Activated CD8-positive, alpha-beta memory T cell treated with anti-CD3 and anti-CD28 coated beads, Interleukin-2, amount 50 U/mL, for 24 hours (primary cell): ENCODE data around the gene CHD9.
A peak's percentile ranks its signal among the peaks of the same experiment; 100 is the strongest.

Source experiments
- DNase-seq: peaks from one replicate; pipeline ENCODE4 v3.0.0-alpha.2; 2020; ENCODE audit errors: extremely low read depth

CHD9 gene

DNA sequence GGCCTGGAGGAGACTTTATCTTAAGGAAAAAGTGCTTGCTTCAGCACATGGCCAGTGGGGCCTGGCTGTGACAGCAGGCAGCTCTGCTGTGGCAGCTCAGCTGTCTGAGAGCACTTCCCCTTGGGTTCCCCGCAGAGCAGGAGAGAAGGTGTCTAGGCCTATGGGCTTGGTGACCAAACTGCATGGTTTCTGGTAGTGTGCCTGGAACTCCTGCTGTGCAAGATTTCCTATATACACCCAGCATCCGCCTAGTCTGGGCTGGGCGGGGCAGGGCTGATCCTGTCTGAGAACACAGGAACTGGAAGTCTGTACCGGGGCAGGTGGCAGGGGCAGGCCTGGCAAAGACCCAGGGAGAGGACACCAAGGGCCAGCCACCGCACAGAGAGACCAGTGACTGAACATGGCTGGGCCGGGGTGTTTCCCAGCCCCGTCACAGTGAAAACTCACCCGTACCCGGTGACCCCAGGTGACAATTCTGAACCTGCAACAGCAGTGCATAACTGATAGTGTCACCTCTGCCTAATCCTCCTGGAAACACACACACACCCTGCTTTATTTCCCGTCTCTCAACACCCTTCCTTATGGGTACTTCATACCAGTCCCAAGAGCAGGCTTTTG is 39.3 kb downstream of the CHD9 start:
- DNase-seq = no peak

DNA sequence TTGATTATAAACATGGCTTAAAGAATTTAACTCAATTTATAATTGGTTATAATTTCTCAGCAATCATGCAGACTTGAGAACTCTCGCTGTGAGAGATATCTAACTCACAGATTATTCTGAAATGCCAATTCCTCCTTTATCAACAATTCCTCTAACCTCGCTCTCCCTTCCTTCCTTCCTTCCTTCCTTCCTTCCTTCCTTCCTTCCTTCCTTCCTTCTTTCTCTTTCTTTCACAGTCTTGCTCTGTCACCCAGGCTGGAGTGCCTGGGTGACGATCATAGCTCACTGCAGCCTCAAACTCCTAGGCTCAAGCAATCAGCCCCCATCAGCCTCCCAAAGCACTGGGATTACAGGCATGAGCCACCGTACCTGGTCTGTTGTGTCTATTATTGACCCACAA is 42.4 kb downstream of the CHD9 start:
- DNase-seq = no peak

GRCh38 chr16:53098526-53099317 is 43.9 kb downstream of the CHD9 start:
- DNase-seq = no peak

DNA sequence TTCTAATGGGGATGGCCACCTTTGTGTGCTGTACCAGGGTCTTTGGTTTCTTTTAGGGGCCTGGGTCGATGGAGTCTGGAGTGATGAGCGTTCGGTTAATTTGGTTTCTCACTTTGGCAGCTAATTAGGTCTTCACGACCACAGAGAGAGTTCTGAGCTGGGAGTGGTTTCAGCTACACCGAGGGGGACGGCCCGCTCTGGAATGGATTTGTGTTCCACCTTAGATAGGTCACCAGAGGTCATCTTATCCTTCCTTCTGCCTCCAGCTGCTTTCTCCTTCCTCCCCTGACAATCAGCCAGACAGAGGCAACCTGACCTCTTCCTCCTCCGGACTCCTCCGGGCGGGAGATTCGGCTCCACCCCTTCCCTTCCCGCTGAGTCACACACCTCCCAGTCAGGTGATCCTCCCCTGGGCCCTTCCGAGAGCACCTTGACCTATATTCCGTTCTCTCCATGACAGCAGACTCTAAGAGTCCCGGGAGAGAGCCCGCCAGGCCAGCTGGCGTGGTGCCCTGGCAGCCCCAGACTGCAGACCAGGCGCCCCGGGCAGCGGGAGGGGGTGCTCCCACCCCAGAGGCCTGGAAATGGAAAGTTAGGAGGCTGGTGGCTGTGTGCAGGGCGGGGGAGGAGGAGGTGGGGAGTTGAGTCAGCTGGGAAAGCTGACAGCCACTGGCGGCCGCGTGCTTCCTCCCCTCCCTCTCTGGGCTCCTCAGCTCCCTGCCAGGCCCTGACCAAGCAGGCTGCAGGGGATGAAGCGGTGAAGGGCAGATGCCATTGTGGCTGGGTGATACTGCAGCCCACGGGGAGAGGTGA is 44.7 kb downstream of the CHD9 start:
- DNase-seq = no peak

DNA sequence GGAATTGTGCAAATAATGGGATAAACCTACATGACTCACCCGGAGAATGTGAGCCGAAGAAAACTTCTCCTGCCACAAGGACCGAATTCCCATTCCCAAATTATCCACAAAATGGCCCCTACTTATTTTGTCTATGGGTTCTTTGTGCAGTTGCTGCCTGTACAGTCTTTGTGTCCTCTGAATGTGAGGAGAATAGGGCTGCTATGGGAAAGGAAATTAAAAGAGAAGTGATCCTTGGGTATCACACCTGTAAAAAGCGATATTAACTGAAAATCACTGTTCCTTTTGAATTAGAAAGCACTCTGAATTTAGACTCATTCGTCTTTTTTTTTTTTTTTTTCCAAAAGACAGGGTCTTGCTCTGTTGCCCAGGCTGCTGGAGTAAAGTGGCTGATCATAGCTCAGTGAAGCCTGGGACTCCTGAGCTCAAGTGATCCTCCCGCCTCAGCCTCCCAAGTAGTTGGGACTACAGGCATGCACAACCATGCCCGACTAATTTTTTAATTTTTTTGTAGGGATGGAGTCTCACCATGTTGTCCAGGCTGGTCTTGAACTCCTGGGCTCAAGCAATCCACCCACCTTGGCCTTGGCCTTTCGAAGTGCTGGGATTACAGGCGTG is 45.4 kb downstream of the CHD9 start:
- no peak for DNase-seq

DNA sequence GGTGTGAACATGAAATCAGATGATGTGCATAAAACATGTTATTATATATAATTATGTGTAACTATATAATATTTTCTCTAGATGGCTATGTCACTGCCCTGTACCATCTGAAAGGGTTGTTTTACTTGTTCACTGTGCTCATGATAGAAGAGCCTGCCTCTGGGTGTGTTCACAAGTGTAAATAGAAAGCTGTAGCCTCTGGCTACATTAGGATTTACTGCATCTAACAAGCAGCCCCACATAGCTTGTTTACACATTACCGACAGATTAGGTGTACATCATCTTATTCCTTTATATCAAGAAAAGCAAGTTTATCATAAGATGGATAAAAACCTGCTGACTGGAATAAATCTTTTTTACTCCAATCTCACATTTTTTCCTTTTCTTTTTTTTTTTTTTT is 46.1 kb downstream of the CHD9 start:
- no peak for DNase-seq

DNA sequence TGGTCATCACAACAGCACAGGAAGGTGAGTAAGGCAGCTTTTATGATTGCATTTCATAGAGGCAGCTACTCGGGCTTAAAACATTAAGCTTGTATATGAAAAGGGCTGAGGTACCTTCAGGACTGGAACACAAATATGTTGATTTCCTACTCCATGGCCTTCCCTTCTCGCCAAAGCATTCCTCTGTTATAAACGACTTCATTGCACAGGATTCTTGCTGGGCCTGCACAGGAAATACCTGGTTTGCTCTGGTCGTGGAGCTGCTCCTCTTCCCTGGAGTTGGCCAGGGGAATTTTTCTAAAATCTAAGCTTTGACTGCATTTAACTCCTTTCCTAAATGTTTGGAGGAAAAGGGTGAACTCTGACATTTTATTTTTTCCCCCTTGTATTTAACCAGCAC is 49.0 kb downstream of the CHD9 start:
- DNase-seq = no peak

GRCh38 chr16:53105565-53105964 is 50.8 kb downstream of the CHD9 start:
- DNase-seq = no peak

- no peak for DNase-seq
Observed at GRCh38 chr16:53111078-53111791, 56.4 kb downstream of the CHD9 start.

- no peak for DNase-seq
Observed at GRCh38 chr16:53112015-53112414, 57.2 kb downstream of the CHD9 start.

DNA sequence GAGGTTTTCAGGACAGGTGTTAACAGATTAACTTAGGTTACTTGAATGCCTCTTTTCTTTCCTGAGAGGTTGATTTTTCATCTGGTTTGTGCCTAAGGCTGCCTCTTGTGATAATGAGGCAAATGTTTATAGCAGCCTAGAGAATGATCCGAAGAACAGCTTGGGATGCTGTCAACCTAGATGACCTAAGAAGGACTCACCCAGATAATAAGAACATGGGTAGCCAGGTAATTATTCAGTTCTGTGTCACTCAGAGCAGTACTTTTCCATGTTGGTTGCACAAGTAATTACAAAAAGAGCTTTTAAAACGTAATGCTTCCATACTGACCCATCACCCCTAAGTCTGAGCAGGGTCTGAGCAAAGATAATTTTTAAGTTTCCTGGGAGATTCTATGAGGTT is 60.3 kb downstream of the CHD9 start:
- no peak for DNase-seq

DNA sequence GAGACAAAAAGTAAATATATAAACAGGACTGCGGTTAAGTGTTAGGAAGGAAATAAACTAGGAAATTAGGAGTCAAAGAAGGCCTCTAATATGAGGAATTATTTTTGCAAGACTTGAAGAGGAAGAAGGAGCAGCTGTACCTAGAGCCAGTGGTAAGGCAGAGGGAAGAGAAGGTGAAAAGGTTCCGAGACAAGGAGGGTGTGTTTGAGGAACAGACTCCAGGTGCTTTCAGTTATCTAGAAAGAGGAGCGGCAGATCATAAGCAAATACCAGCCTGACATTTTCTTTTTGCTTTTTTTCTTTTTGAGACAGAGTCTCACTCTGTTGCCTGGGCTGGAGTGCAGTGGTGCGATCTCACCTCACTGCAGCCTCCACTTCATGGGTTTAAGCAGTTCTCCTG is 61.0 kb downstream of the CHD9 start:
- DNase-seq = no peak

GRCh38 chr16:53121043-53121620 is 66.3 kb downstream of the CHD9 start:
- DNase-seq = no peak

- no peak for DNase-seq
Observed at GRCh38 chr16:53121661-53122060, 66.9 kb downstream of the CHD9 start.

DNA sequence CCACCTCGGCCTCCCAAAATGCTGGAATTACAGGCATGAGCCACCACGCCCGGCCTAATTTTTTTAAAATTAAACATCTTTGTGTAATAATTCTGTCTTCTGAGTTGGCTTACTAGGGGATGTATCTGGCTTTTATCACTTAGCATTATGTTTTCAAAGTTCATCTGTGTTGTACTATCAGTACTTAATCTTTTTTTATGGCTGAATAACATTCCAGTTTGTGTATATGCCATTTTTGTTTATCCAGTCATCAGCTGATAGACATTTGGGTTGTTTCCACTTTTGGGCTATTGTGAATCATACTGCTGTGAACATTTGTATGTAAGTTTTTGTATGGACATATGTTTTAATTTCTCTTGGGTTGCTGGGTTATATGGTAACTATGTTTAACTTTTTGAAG is 69.0 kb downstream of the CHD9 start:
- DNase-seq = no peak

GRCh38 chr16:53126390-53126789 is 71.6 kb downstream of the CHD9 start:
- DNase-seq = no peak

DNA sequence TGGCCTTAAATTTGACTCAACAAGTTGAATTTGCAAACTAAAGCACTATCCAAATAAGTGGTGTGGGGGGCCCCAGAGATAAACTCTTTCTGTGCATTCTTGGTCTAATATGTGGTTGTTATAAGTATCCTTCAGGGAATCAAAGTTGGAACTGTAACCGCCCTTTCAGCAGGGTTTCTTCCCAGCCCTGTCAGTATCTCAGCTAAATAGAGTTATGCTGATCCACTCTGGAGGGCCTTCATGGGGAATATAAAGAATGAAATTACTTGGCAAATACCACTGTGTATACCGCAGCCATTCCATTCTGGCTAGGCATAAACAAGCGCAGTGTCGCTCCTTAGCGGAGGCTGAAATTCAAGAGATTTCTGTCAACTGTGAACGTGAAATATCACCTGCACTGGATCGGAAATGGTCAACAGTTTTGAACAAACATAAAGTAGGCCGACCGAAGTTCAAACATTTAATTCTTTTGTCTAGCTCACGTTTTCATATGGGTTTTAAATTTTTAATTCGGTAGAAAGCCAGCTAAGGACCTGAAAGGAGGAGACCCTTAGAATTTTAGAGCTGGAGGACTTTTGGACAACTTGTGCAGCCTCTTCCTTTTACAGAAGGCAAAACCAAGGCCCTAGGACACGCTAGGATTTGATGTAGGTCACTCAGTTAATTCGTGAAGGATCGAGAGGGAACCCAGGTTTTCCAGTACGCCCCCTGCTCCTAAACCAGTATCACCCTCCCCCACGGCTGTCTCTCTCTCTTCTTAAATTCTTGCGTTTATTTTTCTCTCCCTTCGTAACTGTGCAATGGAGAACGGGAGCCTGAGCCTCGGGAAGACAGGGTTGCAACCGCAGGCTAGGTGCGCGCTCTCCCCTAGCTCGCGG is 74.7 kb downstream of the CHD9 start:
- DNase-seq = no peak

GRCh38 chr16:53130159-53131049 is 75.6 kb downstream of the CHD9 start:
- peak; percentile 78 for DNase-seq

DNA sequence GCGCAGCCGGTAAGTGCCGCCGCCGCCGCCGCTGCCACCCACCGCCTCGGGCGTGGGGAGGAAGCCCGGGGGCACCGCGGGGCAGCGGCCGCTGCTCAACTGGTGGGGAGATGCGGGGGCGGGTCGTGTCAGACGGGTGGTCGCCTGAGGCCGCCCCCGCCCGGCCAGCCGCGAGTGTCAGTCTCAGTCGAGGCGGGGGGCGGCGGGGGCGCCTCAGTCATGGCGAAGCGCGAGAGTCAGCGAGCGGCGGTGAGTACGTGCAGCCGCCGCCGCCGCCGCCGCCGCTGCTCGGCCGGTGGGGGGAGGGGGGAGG is 76.2 kb downstream of the CHD9 start:
- no peak for DNase-seq
